T follicular helper cell (primary cell): ENCODE results near the gene ZNF280C.
"Not testable (repeated sequence)": the region's sequence is repeated elsewhere in the genome, so short reads cannot be mapped to it uniquely, and the experiment has no call there.

Experiments used
- DNase-seq: peaks from one replicate; pipeline ENCODE4 v3.0.0-alpha.2; 2020; ENCODE audit warnings: low read depth
- total RNA-seq, 2 experiments: gene quantifications; one replicate each; lab custom pipeline; 2026; lab: John Stamatoyannopoulos, UW

The ZNF280C gene, protein sequence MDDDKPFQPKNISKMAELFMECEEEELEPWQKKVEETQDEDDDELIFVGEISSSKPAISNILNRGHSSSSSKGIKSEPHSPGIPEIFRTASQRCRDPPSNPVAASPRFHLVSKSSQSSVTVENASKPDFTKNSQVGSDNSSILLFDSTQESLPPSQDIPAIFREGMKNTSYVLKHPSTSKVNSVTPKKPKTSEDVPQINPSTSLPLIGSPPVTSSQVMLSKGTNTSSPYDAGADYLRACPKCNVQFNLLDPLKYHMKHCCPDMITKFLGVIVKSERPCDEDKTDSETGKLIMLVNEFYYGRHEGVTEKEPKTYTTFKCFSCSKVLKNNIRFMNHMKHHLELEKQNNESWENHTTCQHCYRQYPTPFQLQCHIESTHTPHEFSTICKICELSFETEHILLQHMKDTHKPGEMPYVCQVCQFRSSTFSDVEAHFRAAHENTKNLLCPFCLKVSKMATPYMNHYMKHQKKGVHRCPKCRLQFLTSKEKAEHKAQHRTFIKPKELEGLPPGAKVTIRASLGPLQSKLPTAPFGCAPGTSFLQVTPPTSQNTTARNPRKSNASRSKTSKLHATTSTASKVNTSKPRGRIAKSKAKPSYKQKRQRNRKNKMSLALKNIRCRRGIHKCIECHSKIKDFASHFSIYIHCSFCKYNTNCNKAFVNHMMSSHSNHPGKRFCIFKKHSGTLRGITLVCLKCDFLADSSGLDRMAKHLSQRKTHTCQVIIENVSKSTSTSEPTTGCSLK
- total RNA-seq = 8.3 to 13.2 reads per million in 2 experiments

DNA sequence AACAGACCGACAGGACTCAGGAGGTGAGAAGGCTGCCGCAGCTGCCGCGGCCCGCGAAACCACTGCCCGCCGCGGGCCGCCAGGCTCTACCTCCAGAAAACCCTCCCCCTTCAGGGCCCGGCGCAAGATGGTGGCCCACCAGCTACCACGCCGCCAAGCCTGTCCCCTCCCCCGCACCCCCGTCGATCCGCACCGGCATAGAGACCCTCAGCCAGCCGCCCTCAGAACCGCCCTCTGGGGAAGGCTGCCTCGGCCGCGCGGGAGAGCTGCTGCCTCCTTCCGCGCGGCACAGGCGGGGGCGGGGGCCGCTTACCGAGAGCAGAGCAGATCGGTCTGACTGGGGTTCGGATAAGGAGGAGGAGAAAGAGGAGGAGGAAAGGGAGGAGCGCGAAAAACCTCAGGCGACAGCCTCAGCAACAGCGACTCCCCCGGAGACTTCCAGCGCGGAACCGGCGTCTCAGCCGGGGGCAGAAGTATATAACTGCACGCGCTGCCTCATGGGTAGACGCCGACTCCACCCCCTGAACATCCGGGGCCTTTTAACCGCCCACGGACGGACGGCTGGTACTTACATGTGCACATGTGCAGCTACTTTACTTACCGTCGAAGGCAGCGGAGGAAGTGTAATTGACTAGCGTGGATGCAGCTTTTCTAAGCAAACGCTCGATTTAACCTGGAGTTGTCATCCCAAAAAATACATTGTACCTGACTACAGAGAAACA, at the start of gene ZNF280C:
Gene ZNF280C (minus strand): TSS at position 451 of the 722 bp plus-strand sequence. CDS start 8,450 bp downstream, outside the sequence.
- peak; percentile 82 for DNase-seq

DNA sequence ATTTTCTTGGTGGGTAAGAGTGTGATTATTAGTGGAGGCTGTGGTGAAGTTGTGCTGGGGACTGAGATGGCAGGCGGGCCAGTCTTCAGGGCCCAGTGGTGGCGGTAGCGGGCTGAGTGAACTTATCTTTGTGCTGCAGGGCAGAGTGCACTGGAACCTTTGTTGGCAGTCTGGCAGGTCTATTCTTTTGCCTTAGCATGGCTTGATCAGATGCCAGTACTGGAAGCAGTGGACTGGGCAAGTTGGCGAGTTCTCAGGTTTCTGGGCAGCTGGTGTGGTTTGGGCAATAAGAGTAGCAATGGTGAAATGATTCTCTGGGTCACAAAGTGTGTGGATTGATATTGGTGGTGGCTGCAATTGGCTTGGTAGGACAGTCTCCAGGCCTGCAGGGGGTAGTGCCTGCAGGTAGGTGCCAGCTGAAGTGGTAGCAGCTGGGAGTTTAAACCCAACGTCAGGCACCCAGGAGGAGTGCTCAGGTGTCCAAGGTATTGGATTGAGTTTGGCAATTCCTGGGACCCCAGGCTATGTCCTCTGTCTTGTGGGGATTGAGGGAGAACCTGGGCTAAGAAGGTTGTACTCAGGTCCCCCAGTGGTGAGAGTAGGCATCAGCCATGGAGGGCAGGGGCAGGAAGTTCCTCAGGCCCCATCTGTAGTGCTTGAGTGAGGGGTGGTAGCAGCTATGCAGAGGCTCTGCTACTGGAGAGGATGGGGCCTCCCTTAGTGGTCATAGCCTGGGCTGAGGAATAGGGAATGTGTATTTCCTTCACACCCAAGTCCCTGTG, 36.1 kb upstream of the ZNF280C start:
- DNase-seq = no peak

DNA sequence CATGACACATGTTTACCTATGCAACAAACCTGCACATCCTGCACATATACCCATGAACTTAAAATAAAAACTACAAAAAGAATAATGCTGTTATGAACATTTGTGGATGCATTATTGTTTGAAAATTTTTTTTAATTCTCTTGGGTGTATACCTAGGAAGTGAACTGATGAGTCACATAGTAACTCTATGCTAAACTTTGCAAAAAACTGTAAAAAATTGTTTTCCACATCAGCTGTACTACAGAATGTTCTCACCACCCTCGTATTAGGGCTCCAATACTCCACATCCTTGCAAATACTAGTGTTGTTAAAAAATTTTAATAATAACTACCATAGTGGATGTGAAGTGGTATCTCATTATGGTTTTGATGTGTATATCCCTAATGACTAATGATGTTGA, 33.3 kb upstream of the ZNF280C start:
- DNase-seq = no peak

DNA sequence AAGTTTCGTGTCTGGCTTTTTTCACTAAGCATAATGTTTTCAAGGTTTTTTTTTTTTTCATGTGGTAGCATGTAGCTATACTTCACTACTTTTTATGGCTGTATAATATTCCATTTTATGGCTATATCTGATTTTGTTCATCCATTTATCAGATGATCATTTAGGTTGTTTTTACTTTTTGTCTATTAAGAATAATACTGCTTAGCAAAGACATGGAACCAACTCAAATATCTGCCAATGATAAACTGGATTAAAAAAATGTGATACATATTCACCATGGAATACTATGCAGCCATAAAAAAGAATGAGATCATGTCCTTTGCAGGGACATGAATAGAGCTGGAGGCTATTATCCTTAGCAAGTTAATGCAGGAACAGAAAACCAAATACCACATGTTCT, 32.7 kb upstream of the ZNF280C start:
- DNase-seq = no peak

DNA sequence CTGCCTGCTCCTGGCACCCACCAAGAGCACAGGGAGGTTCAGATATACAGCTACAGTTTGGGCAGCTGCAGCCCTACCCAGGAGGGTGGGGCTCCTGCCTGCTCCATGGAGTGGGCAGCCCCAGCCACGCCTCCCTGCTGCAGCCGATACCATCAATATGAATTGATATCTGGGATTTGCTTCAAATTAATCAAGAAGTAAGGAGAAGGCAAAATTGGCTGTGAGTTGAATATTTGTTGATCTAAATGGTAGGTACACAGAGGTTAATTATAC, 31.2 kb upstream of the ZNF280C start:
- DNase-seq = no peak

DNA sequence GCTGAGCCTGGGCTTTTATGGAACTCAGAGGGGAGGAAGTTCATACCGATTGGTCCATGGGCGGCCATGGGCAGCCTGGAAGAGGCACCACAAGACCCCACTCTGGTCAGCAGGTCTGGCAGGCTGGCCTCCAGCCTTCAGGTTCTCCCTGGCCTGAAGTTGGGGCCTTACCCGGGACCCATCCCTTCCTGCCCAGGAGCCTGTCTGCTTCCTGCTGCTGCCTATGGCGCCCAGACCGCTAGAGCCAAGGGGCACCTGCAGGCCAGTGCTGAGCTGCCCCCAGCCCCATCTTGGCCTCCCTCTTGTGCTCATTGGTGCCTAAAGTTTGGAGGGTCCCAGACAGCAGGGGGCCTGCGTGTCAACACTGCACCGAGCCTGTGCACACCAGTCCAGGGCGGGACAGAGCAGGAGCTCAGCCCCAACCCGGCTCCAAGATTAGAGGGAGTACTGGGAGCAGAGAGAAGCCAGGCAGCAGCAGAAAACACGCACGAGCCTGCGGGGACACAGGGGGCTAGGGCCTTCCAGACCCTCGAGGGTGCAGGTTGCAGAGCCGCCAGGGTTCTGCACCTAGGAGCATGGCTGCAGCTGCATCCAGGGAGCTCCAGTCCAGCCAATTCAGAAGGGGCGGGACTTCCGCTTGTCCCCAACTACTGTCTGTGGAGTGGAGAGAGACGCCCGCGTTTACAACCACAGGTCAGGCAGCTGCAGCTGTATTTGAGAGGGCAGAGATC, 30.7 kb upstream of the ZNF280C start:
- DNase-seq = no peak

DNA sequence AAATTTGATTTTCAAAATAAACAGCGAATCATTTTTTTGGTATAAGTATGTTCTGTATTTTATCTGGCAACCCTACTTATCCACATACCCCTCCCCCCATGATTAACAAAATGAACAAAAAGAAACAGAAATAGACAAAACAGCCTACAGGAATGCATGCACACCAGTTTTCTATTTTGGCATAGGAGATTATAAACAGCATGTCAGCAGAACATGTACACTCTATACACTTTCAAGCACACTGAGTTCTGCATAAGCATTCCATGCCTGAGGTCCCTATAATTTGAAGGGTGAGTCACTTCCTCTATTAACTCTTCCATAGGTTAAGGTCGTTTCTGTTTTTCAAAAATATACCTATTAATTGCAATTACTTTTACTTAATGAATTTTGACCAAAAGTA, 28.0 kb upstream of the ZNF280C start:
- DNase-seq = no peak

DNA sequence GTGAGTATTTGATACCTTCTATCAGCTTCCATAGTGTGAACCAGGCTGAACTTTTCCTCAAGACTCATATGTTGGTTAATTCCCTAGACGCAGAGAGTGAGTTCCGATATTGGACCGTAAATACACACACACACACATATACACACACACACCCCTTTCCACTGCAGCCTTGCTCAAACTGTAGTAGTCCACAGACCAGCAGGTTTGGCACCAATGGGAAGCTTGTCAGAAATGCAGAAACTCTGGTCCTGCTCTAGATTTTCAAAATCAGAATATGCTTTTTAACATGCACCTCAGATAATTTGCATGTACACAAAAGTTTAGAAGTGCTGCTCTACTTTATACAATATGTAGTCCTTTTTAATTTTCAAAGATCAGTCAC, 27.6 kb upstream of the ZNF280C start:
- no peak for DNase-seq

DNA sequence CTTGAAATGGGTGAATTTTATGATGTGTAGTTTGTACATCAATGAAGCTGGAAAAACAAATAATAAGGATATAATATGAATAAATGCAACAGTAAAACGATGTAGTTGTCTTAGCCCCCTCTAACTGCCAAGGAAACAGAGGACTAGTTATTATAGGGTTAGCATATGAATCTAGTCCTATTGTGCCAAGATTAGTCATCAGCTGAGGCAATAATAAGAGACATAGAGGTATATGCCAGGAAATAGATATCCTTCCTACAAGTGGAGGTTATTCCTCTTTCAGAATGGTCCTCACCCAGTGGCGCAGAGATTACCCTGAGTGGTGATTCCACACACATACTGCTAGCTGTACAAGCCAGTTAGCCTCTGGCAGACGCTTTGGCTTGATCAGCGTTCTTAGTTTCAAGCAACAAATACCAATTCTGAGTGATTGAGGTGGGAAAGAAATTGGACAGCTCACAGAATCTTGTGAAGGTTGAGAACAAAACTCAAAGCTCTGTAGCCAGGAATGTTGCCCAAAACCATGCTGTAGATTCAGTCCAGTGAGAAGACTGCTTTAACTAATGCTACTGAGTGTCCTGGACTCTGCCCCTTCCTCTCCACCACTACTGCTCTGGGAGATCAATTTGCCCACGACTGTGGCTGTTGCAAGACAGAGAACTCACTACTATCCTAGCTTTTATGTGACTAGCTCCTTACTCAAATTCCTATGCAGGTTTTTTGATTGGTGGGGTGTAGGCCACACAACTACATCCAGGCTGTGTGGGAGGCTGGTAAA, 27.0 kb upstream of the ZNF280C start:
- DNase-seq = no peak

DNA sequence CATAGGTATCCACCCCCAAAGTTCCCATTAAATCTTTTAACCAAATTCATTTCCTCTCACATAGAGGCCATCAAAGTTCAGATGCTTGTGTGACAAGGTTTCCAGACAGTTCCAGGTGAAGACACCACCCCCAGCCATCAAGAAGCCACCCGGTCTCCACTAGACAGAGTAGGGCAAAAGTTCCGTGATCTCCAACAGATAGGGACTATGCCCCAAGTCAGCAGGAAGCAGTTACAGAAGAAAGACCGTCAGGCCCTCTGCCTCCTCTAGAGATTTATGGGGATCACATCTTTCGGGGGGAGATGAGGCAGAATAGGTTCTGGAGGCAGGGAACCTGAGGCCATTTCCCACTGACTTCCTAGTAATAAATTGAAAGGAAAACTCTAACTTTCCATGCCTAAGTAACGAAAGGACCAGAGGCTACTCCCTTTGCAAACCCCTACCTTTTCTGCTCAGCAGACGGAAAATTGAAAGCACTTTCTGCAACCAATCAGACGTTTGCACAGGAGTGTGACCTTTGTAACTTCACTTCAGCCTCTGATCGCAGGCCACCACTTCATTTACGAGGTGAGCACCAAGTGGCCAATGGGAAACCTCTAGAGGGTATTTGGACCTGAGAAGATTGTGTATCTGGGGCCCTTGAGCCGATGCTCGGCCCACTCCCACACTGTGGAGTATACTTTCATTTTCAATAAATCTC, 18.5 kb upstream of the ZNF280C start:
- no peak for DNase-seq

DNA sequence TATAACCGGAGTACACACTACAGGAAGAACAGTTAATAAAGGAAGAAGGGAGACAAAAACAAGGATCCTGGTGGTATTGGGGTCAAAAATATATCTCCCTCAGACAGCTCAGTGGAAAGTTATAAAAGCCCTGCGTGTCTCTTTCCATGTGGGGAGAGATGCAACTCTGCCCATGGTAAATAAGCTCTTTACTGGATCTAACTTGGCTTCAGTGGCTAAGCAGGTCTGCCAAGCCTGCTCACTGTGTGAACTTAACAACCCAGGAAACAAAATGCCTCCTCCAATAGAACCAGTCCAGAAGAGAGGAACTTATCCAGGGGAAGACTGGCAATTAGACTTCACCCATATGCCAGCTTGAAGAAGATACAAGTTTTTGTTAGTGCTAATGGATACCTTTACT, 17.0 kb upstream of the ZNF280C start:
- DNase-seq = no peak

DNA sequence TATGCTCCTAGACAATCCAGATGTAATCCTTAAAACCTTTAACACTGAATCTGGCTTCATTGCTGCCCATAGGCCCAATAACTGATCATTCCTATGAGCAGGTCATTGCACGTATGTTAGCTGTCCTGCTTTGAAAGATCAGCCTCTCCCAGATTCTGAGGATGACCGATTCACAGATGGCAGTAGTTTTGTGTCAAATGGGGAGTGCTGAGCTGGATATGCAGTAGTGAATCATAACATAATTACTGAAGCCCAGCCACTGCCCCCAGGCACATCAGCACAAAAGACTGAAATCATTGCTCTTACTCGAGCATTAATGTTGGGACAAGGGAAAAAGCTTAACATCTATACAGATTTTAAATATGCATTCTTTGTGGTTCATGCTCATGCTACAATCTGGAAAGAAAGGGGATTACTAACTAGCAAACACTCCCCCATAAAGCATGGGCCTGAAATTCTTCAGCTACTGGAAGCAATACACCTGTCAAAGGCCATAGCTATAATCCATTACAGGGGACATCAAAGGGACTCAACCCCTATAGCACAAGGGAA, 16.4 kb upstream of the ZNF280C start:
- DNase-seq = no peak

DNA sequence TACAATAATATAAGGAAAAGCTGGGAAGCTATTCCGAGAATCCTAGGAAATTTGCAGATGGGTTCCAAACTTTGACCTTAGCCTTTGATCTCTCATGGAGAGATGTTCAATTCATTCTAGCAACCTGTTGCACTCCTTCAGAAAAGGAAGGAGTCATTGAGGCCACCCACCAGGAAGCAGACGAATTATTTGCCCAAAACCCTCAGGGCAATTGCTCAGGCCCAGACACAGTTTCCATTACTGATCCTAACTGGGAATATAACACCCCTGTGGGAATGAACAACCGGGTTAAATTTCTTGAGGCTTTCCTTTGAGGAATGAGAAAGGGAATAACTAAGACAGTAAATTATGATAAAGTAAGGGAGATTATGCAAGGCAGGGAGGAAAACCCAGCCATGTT, 13.5 kb upstream of the ZNF280C start:
- no peak for DNase-seq

DNA sequence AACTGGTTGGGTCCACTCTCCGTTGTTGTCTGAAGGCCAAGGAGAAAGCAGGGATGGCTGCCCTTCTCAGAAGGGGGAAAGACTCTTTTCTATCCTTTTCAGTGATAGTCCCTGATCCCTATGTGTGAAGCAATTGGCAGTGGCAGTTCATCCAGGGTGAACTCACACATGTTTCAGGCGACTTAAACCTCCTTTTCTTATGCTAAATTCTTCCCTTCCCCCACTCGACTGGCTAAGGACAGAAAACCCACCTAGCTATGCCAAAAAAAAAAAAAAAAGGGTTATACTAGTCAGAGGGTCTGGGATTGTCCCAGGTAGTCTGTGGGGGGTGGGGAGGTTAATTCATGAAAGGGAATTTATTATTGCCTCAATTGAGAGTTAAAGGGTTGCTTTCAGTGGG, 12.2 kb upstream of the ZNF280C start:
- DNase-seq = no peak

DNA sequence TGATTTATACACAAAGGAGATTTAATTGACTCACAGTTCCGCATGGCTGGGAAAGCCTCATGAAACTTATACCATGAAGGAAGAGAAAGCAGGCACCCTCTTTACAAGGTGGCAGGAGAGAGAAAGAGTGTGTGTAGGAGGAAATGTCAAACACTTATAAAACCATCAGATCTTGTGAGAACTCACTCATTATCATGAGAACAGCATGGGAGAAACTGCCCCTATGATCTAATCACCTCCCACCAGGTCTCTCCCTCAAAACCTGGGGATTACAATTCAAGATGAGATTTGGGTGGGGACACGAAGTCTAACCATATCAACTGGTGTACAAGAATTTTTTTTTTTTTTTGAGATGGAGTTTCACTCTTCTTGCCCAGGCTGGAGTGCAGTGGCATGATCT, 3.6 kb upstream of the ZNF280C start:
- not testable (repeated sequence) for DNase-seq

DNA sequence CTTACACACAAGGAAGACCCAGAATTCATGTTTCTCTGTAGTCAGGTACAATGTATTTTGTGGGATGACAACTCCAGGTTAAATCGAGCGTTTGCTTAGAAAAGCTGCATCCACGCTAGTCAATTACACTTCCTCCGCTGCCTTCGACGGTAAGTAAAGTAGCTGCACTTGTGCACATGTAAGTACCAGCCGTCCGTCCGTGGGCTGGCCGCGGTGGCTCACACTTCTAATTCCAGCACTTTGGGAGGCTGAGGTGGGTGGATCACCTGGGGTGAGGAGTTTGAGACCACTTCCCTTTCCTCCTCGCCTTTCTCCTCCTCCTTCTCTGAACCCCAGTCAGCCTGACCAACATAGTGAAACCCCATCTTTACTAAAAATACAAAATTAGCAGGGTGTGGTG, 692 bp upstream of the ZNF280C start:
- DNase-seq = not testable (repeated sequence)

DNA sequence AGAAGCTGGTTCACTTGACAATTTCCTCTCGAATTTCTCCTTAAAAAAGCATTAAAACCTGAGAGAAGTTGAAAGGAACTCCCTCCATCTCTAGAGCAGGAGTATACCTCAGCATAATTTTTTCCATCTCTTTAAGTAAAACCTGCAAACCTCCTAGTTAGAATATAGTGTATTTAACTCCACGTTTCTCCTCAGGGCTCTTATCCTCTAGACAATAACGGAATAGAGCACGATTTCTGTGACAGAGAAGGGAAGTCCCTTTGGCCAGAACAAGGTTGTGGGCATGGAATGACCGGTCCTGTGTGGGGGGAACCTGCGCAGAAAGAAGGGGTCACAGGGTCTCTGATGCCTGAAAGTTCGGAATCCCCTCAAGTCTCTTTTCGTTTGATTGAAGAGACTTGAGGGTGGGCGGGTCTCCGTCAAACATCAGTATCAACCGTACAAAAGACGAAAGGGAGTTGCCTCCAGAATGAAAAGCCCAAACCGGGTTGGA, 697 bp downstream of the ZNF280C start:
- no peak for DNase-seq

DNA sequence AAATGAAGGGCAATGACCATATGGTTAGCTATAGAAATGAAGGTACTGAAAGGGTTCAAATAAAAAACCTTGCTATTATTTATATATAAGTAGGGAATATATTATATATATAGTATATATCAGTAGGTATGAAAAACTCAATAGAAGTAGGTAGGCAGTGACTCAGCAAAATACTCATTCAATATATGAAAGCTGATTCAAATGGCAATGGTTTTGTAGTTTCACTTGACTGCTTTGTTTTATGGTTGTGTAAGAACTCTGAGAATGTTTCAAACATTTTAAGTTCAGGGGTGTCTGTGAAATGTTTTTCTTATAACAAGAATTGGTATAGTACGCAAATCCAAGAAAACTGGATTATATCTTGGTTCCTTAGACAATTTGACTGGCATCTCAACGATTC, 4.1 kb downstream of the ZNF280C start:
- DNase-seq = no peak

DNA sequence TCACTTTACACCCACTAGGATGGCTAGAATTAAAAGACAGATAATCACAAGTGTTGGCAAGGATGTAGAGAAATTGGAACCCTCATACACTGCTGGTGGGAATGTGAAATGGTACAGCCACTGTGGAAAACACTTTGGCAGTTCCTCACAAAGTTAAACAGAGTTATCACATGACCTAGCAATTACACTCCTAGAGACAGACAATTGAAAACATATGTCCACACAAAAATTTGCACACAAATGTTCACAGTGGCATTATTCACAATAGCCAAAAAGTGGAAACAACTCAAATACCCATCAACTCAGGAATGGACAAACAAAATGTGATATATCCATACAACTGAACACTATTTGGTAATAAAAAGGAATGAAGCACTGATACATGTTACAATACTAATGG, 5.7 kb downstream of the ZNF280C start:
- DNase-seq = no peak

DNA sequence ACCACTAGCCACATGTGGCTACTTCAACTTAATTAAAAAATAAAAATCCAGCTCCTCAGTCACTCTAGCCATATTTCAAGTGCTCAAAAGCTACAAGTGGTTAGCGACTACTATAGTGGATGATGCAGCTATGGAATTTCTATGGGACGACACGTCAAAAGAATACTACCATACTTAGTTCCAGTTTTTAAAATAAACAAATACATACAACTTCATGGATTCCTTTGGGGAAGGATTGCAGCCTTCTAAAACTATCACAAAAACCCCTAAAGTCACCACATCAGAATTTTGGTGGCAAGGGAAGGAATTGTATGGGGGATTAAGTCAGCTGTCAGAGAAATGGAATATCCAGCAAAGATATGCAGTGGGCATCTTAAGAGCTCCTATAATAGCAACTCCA, 6.5 kb downstream of the ZNF280C start:
- no peak for DNase-seq
